GM19397 (cell line): ENCODE results near the gene STPG2.
"Not testable (repeated sequence)": the region's sequence is repeated elsewhere in the genome, so short reads cannot be mapped to it uniquely, and the experiment has no call there.

Experiments used
- ATAC-seq: cut with Tn5 transposase; IDR thresholded peaks from one replicate; pipeline ENCODE4 v1.9.1; 2021; ENCODE audit warnings: mild to moderate bottlenecking, moderate library complexity; ENCODE audit not compliant: unreplicated experiment

The STPG2 gene

DNA sequence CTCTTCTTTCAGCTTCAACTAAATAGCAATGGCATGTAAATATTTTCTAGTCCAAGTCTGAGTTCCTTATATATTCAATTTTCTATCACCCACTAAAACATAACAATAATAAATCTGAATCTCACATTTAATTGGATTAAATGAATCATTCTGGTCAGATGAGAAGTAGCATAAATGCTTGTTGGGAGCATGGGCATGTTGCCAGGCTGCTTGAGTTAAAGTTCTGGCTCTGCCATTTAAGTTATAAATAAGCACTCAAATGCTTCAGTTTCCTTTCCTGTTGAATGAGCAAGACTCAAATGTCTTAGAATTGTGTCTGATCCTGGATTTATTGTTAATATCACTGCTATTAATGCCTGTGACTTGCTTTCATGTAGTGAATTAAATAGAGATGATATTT lies 496.3 kb downstream of the STPG2 start:
- ATAC-seq, result no peak

DNA sequence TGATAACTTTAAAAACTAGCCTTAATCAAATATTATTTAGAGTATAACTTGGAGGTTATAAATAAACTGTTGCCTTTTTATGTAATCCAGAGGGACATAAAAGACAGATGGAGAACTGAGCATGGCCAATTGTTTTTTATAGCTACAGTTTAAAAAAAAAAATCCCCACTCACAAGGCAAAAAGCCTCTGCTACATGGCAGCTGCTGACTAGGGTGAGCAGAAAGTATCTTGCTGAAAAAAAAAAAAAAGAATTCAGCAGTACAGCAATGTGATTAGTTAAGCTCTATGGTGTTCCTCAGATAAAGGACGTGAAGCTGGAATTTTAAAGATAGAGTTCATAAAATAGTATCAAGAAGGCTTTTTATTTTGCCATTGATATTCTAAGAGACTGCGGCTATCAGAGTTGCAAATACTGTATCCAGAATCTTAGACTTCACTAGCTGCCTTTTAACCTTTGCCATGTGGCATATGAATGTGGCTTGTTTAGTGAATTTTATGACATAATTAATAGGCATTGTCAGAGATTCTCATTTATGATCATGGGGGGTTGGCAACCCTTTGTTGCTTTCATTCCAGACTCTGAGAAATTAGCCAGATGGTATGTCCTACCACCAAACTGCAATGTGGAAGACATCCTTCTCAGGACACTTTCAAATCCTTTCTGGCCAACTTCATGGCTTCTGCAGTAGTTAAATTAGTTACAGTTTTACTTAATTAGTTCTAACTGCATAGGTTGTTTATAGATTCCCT lies 498.0 kb downstream of the STPG2 start:
- no peak for ATAC-seq

DNA sequence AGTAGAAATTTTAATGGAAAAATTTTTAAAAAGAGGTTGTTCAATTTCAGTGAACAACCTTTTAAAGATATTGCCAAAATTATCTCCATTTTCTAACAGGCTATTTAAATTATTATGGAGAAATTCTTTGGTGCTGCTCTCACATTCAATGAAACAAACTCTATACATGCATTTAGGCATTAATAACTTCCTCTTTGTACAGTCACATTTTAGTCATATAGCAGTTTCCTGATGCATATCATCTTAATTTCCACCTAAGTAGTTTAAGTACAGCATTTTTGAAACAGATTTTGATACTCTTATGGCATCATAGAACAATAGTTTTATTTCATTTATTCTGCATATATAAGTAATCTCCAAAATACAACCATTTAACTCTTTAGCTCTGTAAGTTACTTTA lies 500.1 kb downstream of the STPG2 start:
- ATAC-seq, result no peak

DNA sequence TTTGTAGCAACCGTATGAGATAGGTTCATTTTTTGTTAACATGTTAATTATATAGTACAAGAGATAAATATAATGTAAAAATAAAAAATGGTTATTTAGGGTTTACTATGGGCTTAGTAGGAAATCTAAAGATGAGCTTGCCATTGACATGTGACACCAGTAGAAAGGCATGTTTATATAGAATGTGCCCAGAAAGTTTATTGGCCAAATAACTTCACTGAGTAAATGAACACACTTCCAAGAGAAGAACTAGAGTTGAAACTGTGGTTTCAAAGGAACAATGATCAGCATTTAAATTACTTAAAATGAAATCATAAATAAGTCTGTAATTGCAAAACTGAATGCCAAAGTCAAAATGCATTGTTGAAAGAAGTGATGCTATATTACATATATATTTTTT lies 503.3 kb downstream of the STPG2 start:
- no peak for ATAC-seq

DNA sequence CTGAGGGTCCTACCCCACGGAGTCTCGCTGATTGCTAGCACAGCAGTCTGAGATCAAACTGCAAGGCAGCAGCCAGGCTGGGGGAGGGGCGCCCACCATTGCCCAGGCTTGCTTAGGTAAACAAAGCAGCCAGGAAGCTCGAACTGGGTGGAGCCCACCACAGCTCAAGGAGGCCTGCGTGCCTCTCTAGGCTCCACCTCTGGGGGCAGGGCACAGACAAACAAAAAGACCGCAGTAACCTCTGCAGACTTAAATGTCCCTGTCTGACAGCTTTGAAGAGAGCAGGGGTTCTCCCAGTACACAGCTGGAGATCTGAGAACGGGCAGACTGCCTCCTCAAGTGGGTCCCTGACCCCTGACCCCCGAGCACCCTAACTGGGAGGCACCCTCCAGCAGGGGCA lies 509.4 kb downstream of the STPG2 start:
- not testable (repeated sequence) for ATAC-seq

DNA sequence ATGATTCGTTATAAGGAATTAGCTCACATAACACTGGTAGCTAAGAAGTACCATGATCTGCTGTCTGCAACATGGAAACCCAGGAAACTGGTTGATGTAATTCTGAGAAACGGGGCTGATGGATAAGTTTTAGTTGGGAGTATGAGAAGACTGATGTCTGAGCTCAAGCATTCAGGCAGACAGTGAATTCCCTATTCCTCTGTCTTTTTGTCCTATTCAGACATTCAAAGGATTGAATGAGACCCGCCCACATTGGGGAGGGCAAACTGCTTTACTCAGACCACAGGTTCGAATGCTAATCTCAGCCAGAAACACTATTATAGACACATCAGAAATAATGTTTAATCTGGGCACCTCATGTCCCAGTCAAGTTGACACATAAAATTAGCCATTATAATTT lies 515.5 kb downstream of the STPG2 start:
- no peak for ATAC-seq

DNA sequence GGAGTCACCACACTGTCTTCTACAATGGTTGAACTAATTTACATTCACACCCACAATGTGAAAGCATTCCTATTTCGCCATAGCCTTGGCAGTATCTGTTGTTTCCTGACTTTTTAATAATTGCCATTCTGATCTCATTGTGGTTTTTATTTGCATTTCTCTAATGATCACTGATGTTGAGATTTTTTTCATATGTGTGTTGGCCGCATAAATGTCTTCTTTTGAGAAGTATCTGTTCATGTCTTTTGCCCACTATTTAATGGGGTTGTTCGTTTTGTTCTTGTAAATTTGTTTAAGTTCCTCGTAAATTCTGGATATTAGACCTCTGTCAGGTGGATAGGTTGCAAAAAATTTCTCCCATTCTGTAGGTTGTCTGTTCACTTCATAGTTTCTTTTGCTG lies 519.1 kb downstream of the STPG2 start:
- no peak for ATAC-seq

DNA sequence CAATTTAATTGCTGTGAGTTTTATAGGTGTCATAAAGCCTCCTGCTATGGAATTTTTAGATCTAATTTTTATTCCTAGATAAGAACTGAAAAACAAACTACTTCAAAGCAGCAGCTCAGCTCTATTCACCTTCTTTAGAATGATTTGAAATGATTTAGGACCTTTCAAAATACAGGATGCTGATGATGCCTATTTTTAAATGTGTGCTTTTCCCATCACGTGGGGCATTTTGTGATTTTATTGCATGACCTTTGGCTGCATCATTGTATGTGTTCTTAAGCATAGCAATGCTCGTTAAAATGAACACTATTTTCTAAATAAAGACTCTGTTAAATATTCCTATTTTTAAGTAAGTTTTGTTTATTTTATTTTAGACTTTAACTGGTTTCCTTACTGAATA lies 537.3 kb downstream of the STPG2 start:
- no peak for ATAC-seq

DNA sequence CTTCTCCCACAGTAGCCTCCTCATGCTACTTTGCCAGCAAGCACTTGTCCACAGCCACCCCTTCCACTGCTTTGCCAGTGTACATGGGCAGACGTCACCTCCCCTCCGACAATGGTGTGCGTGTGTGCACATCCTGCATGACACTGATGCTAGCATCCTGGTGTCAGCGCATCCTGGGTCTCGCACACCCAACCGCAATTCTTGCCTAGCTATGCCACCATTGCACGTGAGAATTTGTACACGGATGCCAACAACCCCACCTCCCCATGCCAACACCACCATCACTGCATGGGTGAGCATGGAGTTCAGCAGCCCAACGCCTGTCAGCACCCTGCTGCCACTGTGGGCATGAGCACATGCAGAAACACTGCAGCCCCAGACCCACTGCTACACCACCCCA lies 550.0 kb downstream of the STPG2 start:
- no peak for ATAC-seq

DNA sequence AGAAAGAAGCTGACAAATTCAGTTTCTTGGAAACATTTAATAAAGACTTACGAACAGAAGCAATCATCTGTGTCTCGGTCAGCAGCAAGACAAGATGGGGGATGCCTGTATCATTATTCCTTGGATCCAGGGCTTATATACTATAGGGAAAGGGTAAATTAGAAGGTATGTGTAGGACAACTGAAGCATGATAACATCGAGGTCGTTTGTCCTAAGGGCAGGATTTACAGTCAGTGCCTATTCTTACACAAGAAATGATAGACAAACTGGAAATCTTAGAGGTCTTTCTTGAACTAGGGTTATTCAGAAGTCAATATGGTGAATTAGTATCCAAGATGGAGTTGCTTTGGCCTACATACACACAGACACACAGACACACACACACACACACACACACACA lies 553.0 kb downstream of the STPG2 start:
- no peak for ATAC-seq

DNA sequence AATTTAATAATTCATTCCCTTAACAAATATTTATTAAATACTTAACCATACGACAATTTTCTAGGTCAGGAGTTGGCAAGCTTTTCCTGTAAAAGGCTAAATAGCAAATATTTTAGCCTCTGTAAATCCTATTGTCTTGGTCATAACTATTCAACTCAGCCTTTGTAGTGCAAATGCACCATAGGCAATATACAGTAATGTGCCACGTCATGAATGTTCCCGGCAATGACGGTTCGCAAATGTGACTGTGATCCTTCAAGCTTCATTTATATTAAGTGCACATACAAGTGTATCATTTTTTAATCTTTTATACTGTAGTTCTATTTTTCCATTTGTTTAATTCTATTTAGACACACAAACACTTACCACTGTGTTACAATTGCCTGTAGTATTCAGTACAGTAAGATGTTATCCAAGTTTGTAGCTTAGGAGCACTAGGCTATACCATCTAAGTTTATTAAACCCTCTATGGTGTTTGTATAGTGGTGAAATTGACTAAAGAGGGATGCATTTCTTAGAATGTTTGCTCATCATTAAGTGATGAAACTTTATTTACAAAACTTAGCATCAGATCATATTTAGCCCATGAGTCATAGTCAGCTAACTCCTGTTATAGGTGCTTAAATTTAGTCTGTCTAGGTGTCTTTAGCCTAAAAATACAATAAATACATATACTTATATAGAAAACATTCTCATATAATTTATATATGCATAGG lies 553.6 kb downstream of the STPG2 start:
- no peak for ATAC-seq

DNA sequence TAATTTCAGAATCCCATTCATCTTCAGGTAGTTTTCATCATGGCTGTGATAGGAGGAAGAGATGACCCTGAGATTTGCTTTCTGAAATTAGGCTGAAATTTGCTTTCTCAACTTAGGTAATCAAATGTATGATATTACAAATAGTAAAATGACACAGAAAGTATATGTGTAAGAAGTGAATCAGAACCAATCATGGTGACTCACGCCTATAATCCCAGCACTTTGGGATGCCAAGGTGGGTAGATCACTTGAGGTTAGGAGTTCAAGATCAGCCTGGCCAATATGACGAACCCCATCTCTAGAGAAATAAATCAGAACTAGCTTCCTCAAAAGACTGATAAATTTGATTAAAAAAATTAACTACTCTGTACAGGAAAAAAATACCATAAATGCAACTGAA lies 555.4 kb downstream of the STPG2 start:
- ATAC-seq, result no peak

DNA sequence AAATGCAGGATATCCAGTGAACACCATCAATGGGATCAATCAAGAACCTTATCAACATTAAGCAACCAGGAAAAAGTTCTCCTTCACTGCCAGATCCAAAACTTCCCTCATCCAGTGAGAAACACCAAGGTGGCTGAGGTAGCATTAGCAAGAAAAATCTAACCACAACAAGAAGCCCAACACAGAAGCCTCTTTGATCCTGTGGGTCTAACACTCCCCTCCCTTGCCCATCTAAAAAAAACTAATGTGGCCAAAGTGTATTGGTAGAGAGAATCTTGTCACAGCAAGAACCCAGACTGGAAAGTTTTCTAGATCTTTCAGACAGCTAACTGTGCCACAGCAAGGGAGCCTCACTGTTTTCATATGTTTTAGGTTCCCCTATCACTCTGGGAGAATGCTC lies 558.0 kb downstream of the STPG2 start:
- no peak for ATAC-seq

DNA sequence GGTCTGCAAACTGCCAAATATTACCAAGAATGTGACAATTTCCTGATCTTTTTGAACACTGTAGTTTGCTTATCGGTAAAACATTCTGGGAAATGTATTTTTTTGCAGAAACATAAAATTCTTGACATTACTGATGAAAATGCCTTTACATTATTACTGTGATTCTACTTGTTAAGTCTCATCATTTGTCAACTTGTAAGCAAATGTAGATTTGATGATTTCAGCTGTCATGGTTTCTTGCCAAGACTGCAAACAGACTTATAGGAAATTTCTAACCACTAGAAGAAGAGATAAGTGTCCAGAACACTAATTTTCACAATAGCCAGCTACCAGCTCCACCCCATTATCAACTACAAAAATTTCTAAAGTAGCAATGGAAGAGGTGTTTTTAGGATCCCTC lies 560.4 kb downstream of the STPG2 start:
- no peak for ATAC-seq

DNA sequence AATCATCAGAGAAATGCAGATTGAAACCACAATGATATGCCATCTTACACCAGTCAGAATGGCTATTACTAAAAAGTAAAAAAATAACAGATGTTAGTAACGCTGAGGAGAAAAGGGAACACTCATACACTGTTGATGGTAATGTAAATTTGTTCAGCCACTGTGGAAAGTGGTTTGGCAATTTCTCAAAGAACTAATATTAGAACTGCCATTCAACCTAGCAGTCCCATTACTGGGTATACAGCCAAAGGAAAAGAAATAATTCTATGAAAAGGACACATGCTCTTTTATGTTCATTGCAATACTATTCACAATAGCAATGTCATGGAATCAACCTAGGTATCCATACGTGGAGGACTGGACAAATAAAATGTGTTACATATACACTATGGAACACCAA lies 566.3 kb downstream of the STPG2 start:
- no peak for ATAC-seq

DNA sequence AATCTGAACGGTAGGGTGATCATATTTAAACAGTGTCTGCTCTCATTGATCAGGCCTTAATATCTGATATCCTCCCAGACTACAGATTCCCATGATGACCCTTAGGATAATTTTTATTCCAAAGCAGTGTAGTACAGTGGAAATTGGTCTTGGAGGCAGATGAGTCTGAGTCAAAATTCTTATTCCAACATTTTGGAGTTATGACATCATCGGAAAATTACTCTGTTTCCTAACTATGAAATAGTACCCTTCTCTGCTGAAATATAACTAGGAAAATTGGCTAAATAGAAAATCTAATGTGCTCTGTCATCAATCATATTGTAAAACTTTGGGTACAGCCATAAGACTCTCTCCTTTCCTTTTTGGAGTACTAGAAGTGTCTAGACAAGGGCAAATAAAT lies 583.3 kb downstream of the STPG2 start:
- no peak for ATAC-seq

DNA sequence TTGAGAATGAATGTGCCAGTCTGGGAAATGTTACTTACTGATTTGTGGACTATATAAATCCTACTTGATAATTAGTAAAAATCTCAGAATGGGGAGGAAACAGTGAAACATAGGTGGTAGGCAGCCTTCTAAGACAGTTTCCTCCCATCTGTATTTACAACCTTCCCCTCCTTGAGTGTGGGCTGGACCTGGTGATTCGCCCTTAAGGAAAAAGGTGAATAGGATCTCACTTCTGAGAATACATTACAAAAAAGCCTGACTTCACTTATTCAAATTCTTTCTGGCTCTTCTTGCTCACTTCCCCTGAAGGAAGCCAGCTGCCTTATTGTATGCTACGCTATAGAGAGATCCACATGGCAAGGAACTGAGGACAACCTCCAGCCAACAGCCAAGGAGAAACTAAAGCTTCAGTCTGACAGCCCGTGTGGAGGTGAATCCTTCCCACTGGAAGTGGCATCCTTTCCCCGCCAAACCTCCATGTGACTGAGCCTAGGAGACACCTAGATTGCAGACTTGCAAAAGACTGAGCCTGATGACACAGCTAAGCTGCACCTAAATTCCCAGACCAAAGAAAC lies 585.0 kb downstream of the STPG2 start:
- no peak for ATAC-seq

DNA sequence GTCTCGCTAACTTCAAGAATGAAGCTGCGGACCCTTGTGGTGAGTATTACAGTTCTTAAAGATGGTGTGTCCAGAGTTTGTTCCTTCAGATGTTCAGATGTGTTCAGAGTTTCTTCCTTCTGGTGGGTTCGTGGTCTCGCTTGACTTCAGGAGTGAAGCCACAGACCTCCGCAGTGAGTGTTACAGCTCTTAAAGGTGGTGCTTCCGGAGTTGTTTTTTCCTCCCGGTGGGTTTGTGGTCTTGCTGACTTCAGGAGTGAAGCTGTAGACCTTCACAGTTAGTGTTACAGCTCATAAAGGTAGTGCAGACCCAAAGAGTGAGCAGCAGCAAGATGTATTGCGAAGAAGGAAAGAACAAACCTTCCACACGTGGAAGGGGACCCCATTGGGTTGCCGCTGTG lies 592.6 kb downstream of the STPG2 start:
- not testable (repeated sequence) for ATAC-seq

DNA sequence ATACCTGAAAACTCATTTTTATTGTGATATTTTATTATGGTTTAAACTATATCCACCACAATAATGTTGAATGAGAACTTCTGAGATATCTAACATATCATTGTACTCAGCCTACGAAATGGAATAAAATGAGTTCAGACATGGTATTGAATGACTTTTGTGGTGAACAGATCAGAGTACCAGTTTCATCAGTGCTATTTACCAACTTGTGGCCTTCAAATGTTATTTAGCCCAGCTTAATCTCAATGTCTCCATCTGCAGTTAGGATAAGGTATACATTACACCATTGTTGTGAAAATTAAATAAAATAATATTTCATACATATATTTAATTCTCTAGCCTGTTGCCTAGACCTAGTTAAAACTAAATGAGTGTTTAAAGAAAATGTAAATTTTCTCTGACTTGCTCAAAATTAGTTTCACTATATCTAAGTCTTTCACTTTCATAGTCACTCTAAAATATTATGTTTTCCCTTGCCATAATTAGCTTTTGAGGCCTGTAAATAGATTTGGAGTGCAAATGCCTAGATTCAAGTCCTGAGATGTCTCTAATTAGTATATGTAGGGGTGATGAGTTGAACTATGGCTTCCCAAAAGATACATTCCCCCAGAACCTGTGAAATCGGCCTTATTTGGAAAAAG lies 594.2 kb downstream of the STPG2 start:
- no peak for ATAC-seq

DNA sequence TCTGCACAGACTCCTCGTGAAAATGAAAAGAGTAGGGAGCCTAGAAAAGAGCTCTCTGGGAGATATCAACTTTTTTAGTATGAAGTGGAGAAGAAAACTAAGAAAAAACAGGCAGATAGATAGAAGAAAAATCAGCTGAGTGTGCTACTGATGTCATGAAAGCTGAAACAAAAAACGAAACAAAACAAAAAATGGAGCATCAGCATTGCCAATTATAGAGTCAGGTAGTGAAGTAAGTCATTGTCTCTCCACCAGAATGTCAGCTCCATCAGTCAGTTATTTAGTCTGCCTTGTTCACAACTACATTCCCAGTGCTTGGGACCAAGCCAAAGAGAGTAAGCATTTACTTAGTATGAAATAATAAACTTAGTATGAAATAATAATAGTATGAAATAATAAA lies 595.1 kb downstream of the STPG2 start:
- no peak for ATAC-seq

DNA sequence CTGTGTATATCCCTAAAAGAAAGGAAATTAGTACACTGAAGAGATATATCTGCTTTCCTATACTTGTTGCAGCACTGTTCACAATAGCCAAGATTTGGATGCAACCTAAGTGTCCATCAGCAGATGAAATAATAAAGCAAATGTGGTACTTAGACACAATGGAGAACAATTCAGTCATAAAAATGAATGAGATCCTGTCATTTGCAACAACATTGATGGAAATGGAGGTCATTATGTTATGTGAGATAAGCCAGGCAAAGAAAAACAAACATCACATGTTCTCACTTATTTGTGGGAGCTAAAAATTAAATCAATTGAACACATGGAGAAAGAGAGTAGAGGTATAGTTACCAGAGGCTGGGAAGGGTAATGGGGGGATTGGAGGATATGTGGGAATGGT lies 611.9 kb downstream of the STPG2 start:
- ATAC-seq, result no peak

DNA sequence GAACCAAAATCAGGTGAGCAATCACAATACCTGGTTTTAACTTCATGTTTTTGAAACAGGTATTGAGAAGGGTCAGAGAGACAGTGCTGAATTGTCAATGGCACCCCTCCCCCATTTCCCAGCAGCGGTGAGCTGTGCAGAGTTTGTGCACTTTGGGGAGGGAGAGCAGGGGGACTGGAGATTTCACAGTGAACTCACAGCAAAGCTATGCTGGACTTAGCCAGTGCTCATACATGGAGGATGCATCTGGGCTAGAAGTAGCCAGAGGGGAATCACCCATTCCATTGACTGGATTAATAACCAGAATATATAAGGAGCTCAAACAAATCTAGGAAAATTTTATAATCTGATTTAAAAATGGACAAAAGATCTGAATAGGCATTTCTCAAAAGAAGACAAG lies 612.6 kb downstream of the STPG2 start:
- ATAC-seq, result no peak
